Panc1 (cell line): ENCODE data around the gene TSPAN10. TPM values are rescaled to one million over a fixed set of nuclear protein-coding genes. Genes with fewer than 3 reads are reported as not detected.

ENCODE experiments used
- ATAC-seq: fragments of 200-7000 bp; cut with Tn5 transposase; 2 replicates; pipeline ENCODE4 v1.9.1; 2020; ENCODE audit warnings: mild to moderate bottlenecking, moderate library complexity
- BruUV-seq: library from RNA; stranded (reverse); fragments of 400-500 nt; replicated peaks from 2 replicates; lab custom pipeline; 2021; lab: Mats Ljungman, UMichigan
- CTCF ChIA-PET: fragments of 300-600 bp; sonication (Branson Sonifier 250); formaldehyde crosslinking; loops from one replicate; lab custom pipeline; 2022; ENCODE audit warnings: antibody characterized with exemption; lab: Charles Lee
- POLR2A ChIA-PET: fragments of 300-600 bp; sonication (Branson Sonifier 250); formaldehyde crosslinking; loops from one replicate; lab custom pipeline; 2022; ENCODE audit warnings: antibody characterized with exemption; lab: Charles Lee
- DNase-seq: peaks from one replicate; pipeline ENCODE4 v3.0.0-alpha.2; 2010; ENCODE audit warnings: low read depth, low spot score
- H3K27ac ChIP-seq: 2 replicates; pipeline ENCODE4 v1.5.1; 2011; ENCODE audit warnings: mild to moderate bottlenecking, low read length, inconsistent platforms
- H3K27me3 ChIP-seq: fragments of 200-500 bp; sonication (Bioruptor generic); 2 replicates; pipeline ENCODE4 v1.6.0; 2014; ENCODE audit warnings: low read length, inconsistent platforms; ENCODE audit not compliant: control insufficient read depth, insufficient read depth
- H3K36me3 ChIP-seq: fragments of 200-500 bp; sonication (Bioruptor generic); 2 replicates; pipeline ENCODE4 v1.5.1; 2014; ENCODE audit warnings: inconsistent platforms, mild to moderate bottlenecking, low read length, moderate library complexity; ENCODE audit not compliant: control insufficient read depth, insufficient read depth
- H3K4me1 ChIP-seq: 2 replicates; pipeline ENCODE4 v1.5.1; 2011; ENCODE audit warnings: inconsistent platforms, mild to moderate bottlenecking, low read length, moderate library complexity; ENCODE audit not compliant: control insufficient read depth, insufficient read depth
- H3K4me3 ChIP-seq, 2 experiments: 2 replicates each; pipeline ENCODE4 v1.5.1; 2011 to 2012; ENCODE audit warnings: low read depth in 2 of 2, low read length in 2 of 2, mild to moderate bottlenecking in 2 of 2, inconsistent platforms in 1 of 2, moderate library complexity in 1 of 2
- H3K9me3 ChIP-seq: fragments of 200-500 bp; sonication (Bioruptor generic); 2 replicates; pipeline ENCODE4 v1.5.1; 2014; ENCODE audit warnings: low read depth, mild to moderate bottlenecking, inconsistent platforms, low read length, moderate library complexity; ENCODE audit not compliant: control insufficient read depth, insufficient read depth
- POLR2AphosphoS5 ChIP-seq: IDR thresholded peaks from 2 replicates; pipeline ENCODE4 v1.6.1; 2012; ENCODE audit warnings: mild to moderate bottlenecking, low read depth, low read length, moderate library complexity
- SIN3A ChIP-seq: IDR thresholded peaks from 2 replicates; pipeline ENCODE4 v1.6.1; 2012; ENCODE audit warnings: low read depth, mild to moderate bottlenecking, low read length, moderate library complexity, borderline replicate concordance; ENCODE audit not compliant: insufficient read depth
- TCF7L2 ChIP-seq: IDR thresholded peaks from 2 replicates; pipeline ENCODE4 v1.6.1; 2011; ENCODE audit warnings: mild to moderate bottlenecking, low read depth, low read length, inconsistent platforms
- in situ Hi-C: cut with HindIII; loops from 2 replicates; pipeline ENCODE4 v1.10.0; 2016; ENCODE audit warnings: low sequenced_read_pairs, low pct_unique_long_range_greater_than_20kb
- intact Hi-C: fragments of 100-400 bp; cut with micrococcal nuclease; formaldehyde crosslinking; loops from one replicate; pipeline ENCODE4 v1.10.0; 2022; ENCODE audit not compliant: unreplicated experiment
- total RNA-seq: library from RNA; stranded (reverse); gene quantifications from one replicate; pipeline ENCODE4 v1.2.1, GENCODE V29; 2021; ENCODE audit not compliant: unreplicated experiment
- TF ChIP-seq, protein P1 (sequence below): fragments of 450-650 bp; IDR thresholded peaks from 2 replicates; pipeline ENCODE4 v1.5.1; 2017; ENCODE audit warnings: mild to moderate bottlenecking
- TF ChIP-seq, protein P2 (sequence below), 2 experiments: IDR thresholded peaks; 2 replicates each; pipeline ENCODE4 v1.6.1; 2011 to 2012; ENCODE audit warnings: low read depth in 2 of 2, control low read depth in 1 of 2, low read length in 1 of 2, mild to moderate bottlenecking in 1 of 2, moderate library complexity in 1 of 2; ENCODE audit not compliant: insufficient read depth in 1 of 2

Gene TSPAN10
- total RNA-seq, 1 experiment from 2014 or later: 4.8 TPM

DNA sequence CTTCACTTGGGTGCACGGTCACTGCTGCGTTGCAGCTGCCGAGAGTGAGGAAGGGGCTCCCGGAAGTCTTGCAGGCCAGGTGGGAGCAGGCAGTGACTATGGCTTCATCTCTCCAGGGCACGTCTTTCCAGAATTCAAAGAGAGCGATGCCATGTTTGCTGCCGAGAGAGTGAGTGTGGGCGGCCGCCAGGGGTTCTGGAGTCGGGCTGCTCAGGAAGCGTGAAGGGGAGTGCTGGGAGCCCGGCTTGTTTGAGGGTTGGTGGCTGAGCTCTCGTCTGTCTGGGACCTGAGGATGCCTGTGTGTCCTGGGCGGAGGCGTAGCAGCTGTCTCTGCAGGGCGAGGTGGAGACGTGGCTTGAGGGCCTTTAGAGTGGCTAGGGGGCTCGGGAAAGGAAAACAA lies 53.1 kb downstream of the TSPAN10 start:
- H3K9me3 ChIP-seq: no peaks in the 10 kb centered on the region
- H3K27me3 ChIP-seq: no peaks in the 10 kb centered on the region
- peaks cover 7% of the 10 kb centered on the region for H3K4me1 ChIP-seq
- intact Hi-C loops: no loop called here
- ChIA-PET CTCF (no interaction called here), POLR2A (no interaction called here)
- in situ Hi-C loops: no loop called here
- DNase-seq (no peak), ATAC-seq (no peak)
- no peak for TF ChIP-seq POLR2AphosphoS5
- TF ChIP-seq, protein P1, sequence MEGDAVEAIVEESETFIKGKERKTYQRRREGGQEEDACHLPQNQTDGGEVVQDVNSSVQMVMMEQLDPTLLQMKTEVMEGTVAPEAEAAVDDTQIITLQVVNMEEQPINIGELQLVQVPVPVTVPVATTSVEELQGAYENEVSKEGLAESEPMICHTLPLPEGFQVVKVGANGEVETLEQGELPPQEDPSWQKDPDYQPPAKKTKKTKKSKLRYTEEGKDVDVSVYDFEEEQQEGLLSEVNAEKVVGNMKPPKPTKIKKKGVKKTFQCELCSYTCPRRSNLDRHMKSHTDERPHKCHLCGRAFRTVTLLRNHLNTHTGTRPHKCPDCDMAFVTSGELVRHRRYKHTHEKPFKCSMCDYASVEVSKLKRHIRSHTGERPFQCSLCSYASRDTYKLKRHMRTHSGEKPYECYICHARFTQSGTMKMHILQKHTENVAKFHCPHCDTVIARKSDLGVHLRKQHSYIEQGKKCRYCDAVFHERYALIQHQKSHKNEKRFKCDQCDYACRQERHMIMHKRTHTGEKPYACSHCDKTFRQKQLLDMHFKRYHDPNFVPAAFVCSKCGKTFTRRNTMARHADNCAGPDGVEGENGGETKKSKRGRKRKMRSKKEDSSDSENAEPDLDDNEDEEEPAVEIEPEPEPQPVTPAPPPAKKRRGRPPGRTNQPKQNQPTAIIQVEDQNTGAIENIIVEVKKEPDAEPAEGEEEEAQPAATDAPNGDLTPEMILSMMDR: no peak
- TF ChIP-seq, protein P2, sequence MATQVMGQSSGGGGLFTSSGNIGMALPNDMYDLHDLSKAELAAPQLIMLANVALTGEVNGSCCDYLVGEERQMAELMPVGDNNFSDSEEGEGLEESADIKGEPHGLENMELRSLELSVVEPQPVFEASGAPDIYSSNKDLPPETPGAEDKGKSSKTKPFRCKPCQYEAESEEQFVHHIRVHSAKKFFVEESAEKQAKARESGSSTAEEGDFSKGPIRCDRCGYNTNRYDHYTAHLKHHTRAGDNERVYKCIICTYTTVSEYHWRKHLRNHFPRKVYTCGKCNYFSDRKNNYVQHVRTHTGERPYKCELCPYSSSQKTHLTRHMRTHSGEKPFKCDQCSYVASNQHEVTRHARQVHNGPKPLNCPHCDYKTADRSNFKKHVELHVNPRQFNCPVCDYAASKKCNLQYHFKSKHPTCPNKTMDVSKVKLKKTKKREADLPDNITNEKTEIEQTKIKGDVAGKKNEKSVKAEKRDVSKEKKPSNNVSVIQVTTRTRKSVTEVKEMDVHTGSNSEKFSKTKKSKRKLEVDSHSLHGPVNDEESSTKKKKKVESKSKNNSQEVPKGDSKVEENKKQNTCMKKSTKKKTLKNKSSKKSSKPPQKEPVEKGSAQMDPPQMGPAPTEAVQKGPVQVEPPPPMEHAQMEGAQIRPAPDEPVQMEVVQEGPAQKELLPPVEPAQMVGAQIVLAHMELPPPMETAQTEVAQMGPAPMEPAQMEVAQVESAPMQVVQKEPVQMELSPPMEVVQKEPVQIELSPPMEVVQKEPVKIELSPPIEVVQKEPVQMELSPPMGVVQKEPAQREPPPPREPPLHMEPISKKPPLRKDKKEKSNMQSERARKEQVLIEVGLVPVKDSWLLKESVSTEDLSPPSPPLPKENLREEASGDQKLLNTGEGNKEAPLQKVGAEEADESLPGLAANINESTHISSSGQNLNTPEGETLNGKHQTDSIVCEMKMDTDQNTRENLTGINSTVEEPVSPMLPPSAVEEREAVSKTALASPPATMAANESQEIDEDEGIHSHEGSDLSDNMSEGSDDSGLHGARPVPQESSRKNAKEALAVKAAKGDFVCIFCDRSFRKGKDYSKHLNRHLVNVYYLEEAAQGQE (IDR thresholded peaks at IDR 0.05; ENCODE audit: insufficient read depth in 1 of 2, low read depth in 2 of 2, low read length in 1 of 2): no peak
- no peak for TF ChIP-seq SIN3A
- no TSS peak for BruUV-seq
- H3K4me3 ChIP-seq: no peak overlapping the region
- H3K36me3 ChIP-seq: peaks cover 14% of the 10 kb centered on the region; the same call in 1 of the 2 replicates
- H3K27ac ChIP-seq: no peak overlapping the region

DNA sequence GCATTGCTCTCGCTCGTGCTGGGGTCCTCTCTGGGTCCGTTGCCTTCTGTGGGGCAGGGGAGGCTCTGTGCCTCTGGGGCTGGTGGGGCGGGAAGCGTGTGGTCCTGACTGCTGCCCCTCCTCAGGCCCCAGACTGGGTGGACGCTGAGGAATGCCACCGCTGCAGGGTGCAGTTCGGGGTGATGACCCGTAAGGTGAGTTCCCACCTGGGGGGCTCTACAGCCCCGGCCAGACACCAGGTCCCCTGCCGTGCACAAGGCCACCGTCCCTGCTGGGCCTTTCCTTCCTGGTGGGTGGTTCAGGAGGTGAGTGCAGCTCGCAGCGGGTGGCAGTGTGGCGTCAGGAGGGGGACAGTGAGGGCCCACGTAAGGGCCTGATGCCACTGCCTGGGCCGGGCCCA lies 53.6 kb downstream of the TSPAN10 start:
- TF ChIP-seq POLR2AphosphoS5: no peak
- TF ChIP-seq, protein P1: no peak
- TF ChIP-seq SIN3A: no peak
- TF ChIP-seq, protein P2 (IDR thresholded peaks at IDR 0.05; ENCODE audit: insufficient read depth in 1 of 2, low read depth in 2 of 2, low read length in 1 of 2): no peak
- no peak for TF ChIP-seq TCF7L2
- ChIA-PET CTCF (no interaction called here), POLR2A (interaction anchor here (0.6 kb wide), 2 partner anchors 16 to 178 kb away, joined by 3 read pairs; no protein-coding TSS in a partner anchor)
- Histone ChIP-seq H3K27ac (no peak overlapping the region), H3K4me1 (peaks cover 2% of the 10 kb centered on the region), H3K4me3 (no peak overlapping the region), H3K27me3 (no peaks in the 10 kb centered on the region), H3K36me3 (peaks cover 18% of the 10 kb centered on the region), H3K9me3 (no peaks in the 10 kb centered on the region)
- in situ Hi-C loops (no loop called here), intact Hi-C loops (no loop called here)
- 0 out of 2 replicates have a peak, but pooled peaks have one; percentile 3 for ATAC-seq
- no TSS peak for BruUV-seq
- DNase-seq: no peak
